Measurements from ENCODE around the gene ZCCHC14. TPM values are rescaled to one million over a fixed set of nuclear protein-coding genes. Genes with fewer than 3 reads are reported as not detected.
A peak's percentile ranks its signal among the peaks of the same experiment; 100 is the strongest.

ZCCHC14 gene
- total and polyA plus RNA-seq, 2 of the 13 experiments (the other 11 are each of a cell fraction or from before 2014, with no cell fraction given), result 12.4 to 12.5 TPM

- TF ChIP-seq ZNF318 (CRISPR knock-in tag; IDR thresholded peaks at IDR 0.05), result no peak
- peak; percentile 13; the same call in 1 of the 2 replicates for TF ChIP-seq RFX1 (IDR thresholded peaks at IDR 0.05)
- TF ChIP-seq MYPOP (CRISPR knock-in tag; IDR thresholded peaks at IDR 0.05), result peak; percentile 75; the same call in 1 of the 2 replicates
- TF ChIP-seq BATF2 (CRISPR knock-in tag; IDR thresholded peaks at IDR 0.05), result no peak
- peak; percentile 96 for TF ChIP-seq ZNF878 (CRISPR knock-in tag; IDR thresholded peaks at IDR 0.05)
- no peak for TF ChIP-seq RAD51 (IDR thresholded peaks at IDR 0.05; ENCODE audit: borderline replicate concordance)
- 0 out of 2 replicates have a peak, but pooled peaks have one; percentile 29 for TF ChIP-seq ZNF317 (CRISPR knock-in tag; IDR thresholded peaks at IDR 0.05)
- TF ChIP-seq MED13 (CRISPR knock-in tag; IDR thresholded peaks at IDR 0.05), result no peak; the same call in none of the 2 replicates
- 0 out of 2 replicates have a peak, but pooled peaks have one; percentile 55 for TF ChIP-seq ZNF577 (CRISPR knock-in tag; IDR thresholded peaks at IDR 0.05; ENCODE audit: borderline replicate concordance, low read depth)
- no peak for TF ChIP-seq BCLAF1 (IDR thresholded peaks at IDR 0.05)
- TF ChIP-seq LRRFIP1 (CRISPR knock-in tag; conservative IDR thresholded peaks at IDR 0.05), result no peak
- peak; percentile 47 for TF ChIP-seq KDM3A (CRISPR knock-in tag; IDR thresholded peaks at IDR 0.05; ENCODE audit: low read depth)
- peak; percentile 97 for TF ChIP-seq SMAD3 (CRISPR knock-in tag; IDR thresholded peaks at IDR 0.05)
Observed at GRCh38 chr16:87382023-87382785, 110.6 kb downstream of the ZCCHC14 start (continued).

Measured in HepG2 (cell line).